ENCODE results near the gene TMEM9B. TPM values are rescaled to one million over a fixed set of nuclear protein-coding genes. Genes with fewer than 3 reads are reported as not detected.
A peak's percentile ranks its signal among the peaks of the same experiment; 100 is the strongest.

TMEM9B gene
- total and polyA plus RNA-seq, 2 experiments from 2014 or later, result 10.4 to 12.9 TPM

DNA sequence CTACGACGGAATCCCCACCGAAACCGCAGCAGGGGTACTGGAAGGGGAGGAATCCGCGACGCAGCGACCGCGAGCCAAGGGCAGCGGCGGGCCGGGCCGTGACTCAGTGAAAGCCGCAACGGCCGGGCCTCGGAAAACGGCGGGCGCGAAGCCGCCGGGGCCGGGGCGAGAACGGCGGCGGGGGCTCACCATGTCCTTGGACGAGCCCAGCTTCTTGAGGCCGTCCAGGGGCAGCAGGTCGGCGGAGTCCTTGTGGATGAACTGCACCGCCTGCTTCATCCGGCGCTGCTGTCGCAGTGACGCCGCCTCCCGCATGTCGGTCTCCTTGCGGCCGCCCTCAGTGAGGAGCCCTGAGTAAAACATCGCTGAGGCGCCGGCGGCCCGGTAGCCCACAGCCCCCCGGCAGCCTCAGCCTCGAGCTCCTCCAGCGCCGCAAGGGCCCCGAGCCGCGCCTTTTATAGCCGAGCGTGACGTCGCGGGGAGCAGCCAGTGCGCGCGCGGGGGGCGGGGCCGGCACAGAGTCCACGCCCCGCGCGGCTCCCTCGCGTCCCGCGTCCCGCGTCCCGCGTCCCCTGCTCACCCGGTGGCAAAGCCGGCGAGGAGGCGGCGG lies 39.4 kb upstream of the TMEM9B start, which contains the start of gene NRIP3 (continued):
- TF ChIP-seq, protein P1, sequence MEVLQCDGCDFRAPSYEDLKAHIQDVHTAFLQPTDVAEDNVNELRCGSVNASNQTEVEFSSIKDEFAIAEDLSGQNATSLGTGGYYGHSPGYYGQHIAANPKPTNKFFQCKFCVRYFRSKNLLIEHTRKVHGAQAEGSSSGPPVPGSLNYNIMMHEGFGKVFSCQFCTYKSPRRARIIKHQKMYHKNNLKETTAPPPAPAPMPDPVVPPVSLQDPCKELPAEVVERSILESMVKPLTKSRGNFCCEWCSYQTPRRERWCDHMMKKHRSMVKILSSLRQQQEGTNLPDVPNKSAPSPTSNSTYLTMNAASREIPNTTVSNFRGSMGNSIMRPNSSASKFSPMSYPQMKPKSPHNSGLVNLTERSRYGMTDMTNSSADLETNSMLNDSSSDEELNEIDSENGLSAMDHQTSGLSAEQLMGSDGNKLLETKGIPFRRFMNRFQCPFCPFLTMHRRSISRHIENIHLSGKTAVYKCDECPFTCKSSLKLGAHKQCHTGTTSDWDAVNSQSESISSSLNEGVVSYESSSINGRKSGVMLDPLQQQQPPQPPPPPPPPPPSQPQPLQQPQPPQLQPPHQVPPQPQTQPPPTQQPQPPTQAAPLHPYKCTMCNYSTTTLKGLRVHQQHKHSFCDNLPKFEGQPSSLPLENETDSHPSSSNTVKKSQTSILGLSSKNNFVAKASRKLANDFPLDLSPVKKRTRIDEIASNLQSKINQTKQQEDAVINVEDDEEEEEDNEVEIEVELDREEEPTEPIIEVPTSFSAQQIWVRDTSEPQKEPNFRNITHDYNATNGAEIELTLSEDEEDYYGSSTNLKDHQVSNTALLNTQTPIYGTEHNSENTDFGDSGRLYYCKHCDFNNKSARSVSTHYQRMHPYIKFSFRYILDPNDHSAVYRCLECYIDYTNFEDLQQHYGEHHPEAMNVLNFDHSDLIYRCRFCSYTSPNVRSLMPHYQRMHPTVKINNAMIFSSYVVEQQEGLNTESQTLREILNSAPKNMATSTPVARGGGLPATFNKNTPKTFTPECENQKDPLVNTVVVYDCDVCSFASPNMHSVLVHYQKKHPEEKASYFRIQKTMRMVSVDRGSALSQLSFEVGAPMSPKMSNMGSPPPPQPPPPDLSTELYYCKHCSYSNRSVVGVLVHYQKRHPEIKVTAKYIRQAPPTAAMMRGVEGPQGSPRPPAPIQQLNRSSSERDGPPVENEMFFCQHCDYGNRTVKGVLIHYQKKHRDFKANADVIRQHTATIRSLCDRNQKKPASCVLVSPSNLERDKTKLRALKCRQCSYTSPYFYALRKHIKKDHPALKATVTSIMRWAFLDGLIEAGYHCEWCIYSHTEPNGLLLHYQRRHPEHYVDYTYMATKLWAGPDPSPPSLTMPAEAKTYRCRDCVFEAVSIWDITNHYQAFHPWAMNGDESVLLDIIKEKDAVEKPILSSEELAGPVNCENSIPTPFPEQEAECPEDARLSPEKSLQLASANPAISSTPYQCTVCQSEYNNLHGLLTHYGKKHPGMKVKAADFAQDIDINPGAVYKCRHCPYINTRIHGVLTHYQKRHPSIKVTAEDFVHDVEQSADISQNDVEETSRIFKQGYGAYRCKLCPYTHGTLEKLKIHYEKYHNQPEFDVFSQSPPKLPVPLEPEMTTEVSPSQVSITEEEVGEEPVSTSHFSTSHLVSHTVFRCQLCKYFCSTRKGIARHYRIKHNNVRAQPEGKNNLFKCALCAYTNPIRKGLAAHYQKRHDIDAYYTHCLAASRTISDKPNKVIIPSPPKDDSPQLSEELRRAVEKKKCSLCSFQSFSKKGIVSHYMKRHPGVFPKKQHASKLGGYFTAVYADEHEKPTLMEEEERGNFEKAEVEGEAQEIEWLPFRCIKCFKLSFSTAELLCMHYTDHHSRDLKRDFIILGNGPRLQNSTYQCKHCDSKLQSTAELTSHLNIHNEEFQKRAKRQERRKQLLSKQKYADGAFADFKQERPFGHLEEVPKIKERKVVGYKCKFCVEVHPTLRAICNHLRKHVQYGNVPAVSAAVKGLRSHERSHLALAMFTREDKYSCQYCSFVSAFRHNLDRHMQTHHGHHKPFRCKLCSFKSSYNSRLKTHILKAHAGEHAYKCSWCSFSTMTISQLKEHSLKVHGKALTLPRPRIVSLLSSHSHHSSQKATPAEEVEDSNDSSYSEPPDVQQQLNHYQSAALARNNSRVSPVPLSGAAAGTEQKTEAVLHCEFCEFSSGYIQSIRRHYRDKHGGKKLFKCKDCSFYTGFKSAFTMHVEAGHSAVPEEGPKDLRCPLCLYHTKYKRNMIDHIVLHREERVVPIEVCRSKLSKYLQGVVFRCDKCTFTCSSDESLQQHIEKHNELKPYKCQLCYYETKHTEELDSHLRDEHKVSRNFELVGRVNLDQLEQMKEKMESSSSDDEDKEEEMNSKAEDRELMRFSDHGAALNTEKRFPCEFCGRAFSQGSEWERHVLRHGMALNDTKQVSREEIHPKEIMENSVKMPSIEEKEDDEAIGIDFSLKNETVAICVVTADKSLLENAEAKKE (CRISPR knock-in tag; IDR thresholded peaks at IDR 0.05), result no peak
- peak; percentile 64 for TF ChIP-seq EZH2 (IDR thresholded peaks at IDR 0.05; ENCODE audit: low read depth, unreplicated experiment)
- no peak for TF ChIP-seq REST (IDR thresholded peaks at IDR 0.05; ENCODE audit: unreplicated experiment)
- peak; percentile 81 for TF ChIP-seq CREB1 (CRISPR knock-in tag; IDR thresholded peaks at IDR 0.05; ENCODE audit: low read depth)
- no peak; the same call in none of the 2 replicates for TF ChIP-seq POLR2AphosphoS5 (IDR thresholded peaks at IDR 0.05; ENCODE audit: low read depth)
- no peak for TF ChIP-seq STAT1 (IDR thresholded peaks at IDR 0.05; ENCODE audit: unreplicated experiment)

Data from GM23338 (cell line).